ENCODE data around the gene ZFP69. TPM values are rescaled to one million over a fixed set of nuclear protein-coding genes. Genes with fewer than 3 reads are reported as not detected.
A peak's percentile ranks its signal among the peaks of the same experiment; 100 is the strongest.

Gene ZFP69
- total RNA-seq, 1 donor from 2014 or later = 1.8 TPM

GRCh38 chr1:40449684-40450494 is 27.2 kb upstream of the ZFP69 start, which contains the start of gene ZFP69B:
Gene ZFP69B (plus strand): TSS chr1:40450476. CDS start chr1:40450962, 486 bp downstream.
- no peaks in the 10 kb centered on the region for H3K27me3 Mint-ChIP-seq (ENCODE audit: low read depth, unreplicated experiment)
- FAIRE-seq = no peak
- H3K27ac Mint-ChIP-seq (ENCODE audit: unreplicated experiment) = peak within 1 kb of the TSS; percentile 89
- peaks cover 24% of the 10 kb centered on the region for H3K79me2 ChIP-seq (ENCODE audit: insufficient read depth, low read length)
- peaks cover 35% of the 10 kb centered on the region for H3K36me3 Mint-ChIP-seq (ENCODE audit: low read depth, unreplicated experiment)
- peak within 1 kb of the TSS; percentile 86 for H3K4me3 Mint-ChIP-seq (ENCODE audit: unreplicated experiment)
- peaks cover 37% of the 10 kb centered on the region for H3K9me3 Mint-ChIP-seq (ENCODE audit: unreplicated experiment)
- H3K4me3 ChIP-seq (ENCODE audit: insufficient read depth, low read depth, low read length) = peak within 1 kb of the TSS; percentile 78
- no peaks in the 10 kb centered on the region for H3K27me3 ChIP-seq (ENCODE audit: insufficient read depth, low read length)
- H2AFZ ChIP-seq (ENCODE audit: low read depth, low read length) = peak within 1 kb of the TSS; percentile 97
- peak; percentile 84 for DNase-seq (ENCODE audit: low read depth)
- peak within 1 kb of the TSS; percentile 97 for H3K27ac ChIP-seq (ENCODE audit: low read depth, low read length)
- no peaks in the 10 kb centered on the region for H4K20me1 ChIP-seq (ENCODE audit: insufficient read depth, low read length)
- H3K9ac ChIP-seq (ENCODE audit: low read length) = peak within 1 kb of the TSS; percentile 89
- no peak for TF ChIP-seq CTCF (IDR thresholded peaks at IDR 0.05; ENCODE audit: insufficient read depth, low read depth, low read length)
- TF ChIP-seq EZH2 (IDR thresholded peaks at IDR 0.05; ENCODE audit: insufficient read depth, low read length) = no peak
- H3K4me2 ChIP-seq (ENCODE audit: low read length) = peak within 1 kb of the TSS; percentile 94
- H3K9me3 ChIP-seq (ENCODE audit: insufficient read depth, low read depth, low read length) = peaks cover 21% of the 10 kb centered on the region
- H3K4me1 ChIP-seq (ENCODE audit: insufficient read depth, low read length) = peaks cover 13% of the 10 kb centered on the region
- H3K36me3 ChIP-seq (ENCODE audit: insufficient read depth, low read length) = peaks cover 4% of the 10 kb centered on the region
- H3K4me1 Mint-ChIP-seq (ENCODE audit: low read depth, unreplicated experiment) = peaks cover 7% of the 10 kb centered on the region

GRCh38 chr1:40450495-40451237 is 26.4 kb upstream of the ZFP69 start:
- peak overlapping the region; percentile 94 for H3K4me2 ChIP-seq (ENCODE audit: low read length)
- peaks cover 8% of the 10 kb centered on the region for H3K36me3 ChIP-seq (ENCODE audit: insufficient read depth, low read length)
- H3K9ac ChIP-seq (ENCODE audit: low read length) = peak overlapping the region; percentile 89
- peak overlapping the region; percentile 84 for H3K27ac Mint-ChIP-seq (ENCODE audit: unreplicated experiment)
- H3K4me3 ChIP-seq (ENCODE audit: insufficient read depth, low read depth, low read length) = peak overlapping the region; percentile 78
- H3K4me1 ChIP-seq (ENCODE audit: insufficient read depth, low read length) = peaks cover 13% of the 10 kb centered on the region
- H3K27ac ChIP-seq (ENCODE audit: low read depth, low read length) = peak overlapping the region; percentile 97
- H3K9me3 ChIP-seq (ENCODE audit: insufficient read depth, low read depth, low read length) = peaks cover 20% of the 10 kb centered on the region
- H4K20me1 ChIP-seq (ENCODE audit: insufficient read depth, low read length) = no peaks in the 10 kb centered on the region
- H2AFZ ChIP-seq (ENCODE audit: low read depth, low read length) = peak overlapping the region; percentile 97
- H3K4me1 Mint-ChIP-seq (ENCODE audit: low read depth, unreplicated experiment) = peaks cover 7% of the 10 kb centered on the region
- peaks cover 44% of the 10 kb centered on the region for H3K9me3 Mint-ChIP-seq (ENCODE audit: unreplicated experiment)
- DNase-seq (ENCODE audit: low read depth) (peak; percentile 95), FAIRE-seq (no peak)
- peak overlapping the region; percentile 85 for H3K4me3 Mint-ChIP-seq (ENCODE audit: unreplicated experiment)
- H3K27me3 ChIP-seq (ENCODE audit: insufficient read depth, low read length) = no peaks in the 10 kb centered on the region
- no peaks in the 10 kb centered on the region for H3K27me3 Mint-ChIP-seq (ENCODE audit: low read depth, unreplicated experiment)
- peaks cover 24% of the 10 kb centered on the region for H3K79me2 ChIP-seq (ENCODE audit: insufficient read depth, low read length)
- TF ChIP-seq CTCF (IDR thresholded peaks at IDR 0.05; ENCODE audit: insufficient read depth, low read depth, low read length) (no peak), EZH2 (IDR thresholded peaks at IDR 0.05; ENCODE audit: insufficient read depth, low read length) (no peak)
- H3K36me3 Mint-ChIP-seq (ENCODE audit: low read depth, unreplicated experiment) = peaks cover 38% of the 10 kb centered on the region

Data from astrocyte (in vitro differentiated cells and primary cell).